HepG2 (cell line): ENCODE results near the gene MARK4. TPM values are rescaled to one million over a fixed set of nuclear protein-coding genes. Genes with fewer than 3 reads are reported as not detected.

Source experiments
- ARID2 ChIP-seq: sonication (generic); formaldehyde crosslinking; IDR thresholded peaks from 2 replicates; pipeline ENCODE4 v1.8.1; 2022; ENCODE audit warnings: mild to moderate bottlenecking, missing genetic modification reagents, borderline replicate concordance
- BORCS8-MEF2B ChIP-seq: sonication (generic); formaldehyde crosslinking; IDR thresholded peaks from 2 replicates; pipeline ENCODE4 v1.8.0; 2022; ENCODE audit warnings: mild to moderate bottlenecking, missing genetic modification reagents
- EHMT2 ChIP-seq: fragments of 200-600 bp; sonication (generic); IDR thresholded peaks from 2 replicates; pipeline ENCODE4 v1.7.0; 2017; ENCODE audit warnings: antibody characterized with exemption, low read depth, low read length, borderline replicate concordance
- IRF9 ChIP-seq: sonication (generic); formaldehyde crosslinking; IDR thresholded peaks from 2 replicates; pipeline ENCODE4 v1.8.0; 2022; ENCODE audit warnings: missing genetic modification reagents, mild to moderate bottlenecking, borderline replicate concordance
- NR2C2 ChIP-seq: sonication (generic); formaldehyde crosslinking; IDR thresholded peaks from 2 replicates; pipeline ENCODE4 v1.4.0; 2020; ENCODE audit warnings: missing genetic modification reagents, mild to moderate bottlenecking, moderate library complexity, borderline replicate concordance
- RFXANK ChIP-seq: IDR thresholded peaks from 2 replicates; pipeline ENCODE4 v1.6.1; 2016
- SETDB1 ChIP-seq: sonication (generic); formaldehyde crosslinking; IDR thresholded peaks from 2 replicates; pipeline ENCODE4 v1.5.1; 2020; ENCODE audit warnings: missing genetic modification reagents, mild to moderate bottlenecking, borderline replicate concordance
- STAT6 ChIP-seq: sonication (generic); formaldehyde crosslinking; IDR thresholded peaks from 2 replicates; pipeline ENCODE4 v1.4.0; 2020; ENCODE audit warnings: missing genetic modification reagents, mild to moderate bottlenecking, borderline replicate concordance
- THAP7 ChIP-seq: sonication (generic); formaldehyde crosslinking; IDR thresholded peaks from 2 replicates; pipeline ENCODE4 v1.8.1; 2023; ENCODE audit warnings: mild to moderate bottlenecking, missing genetic modification reagents
- YEATS2 ChIP-seq: sonication (generic); formaldehyde crosslinking; IDR thresholded peaks from 2 replicates; pipeline ENCODE4 v1.4.0; 2020; ENCODE audit warnings: missing genetic modification reagents, borderline replicate concordance
- ZBTB46 ChIP-seq: sonication (generic); formaldehyde crosslinking; IDR thresholded peaks from 2 replicates; pipeline ENCODE4 v1.4.0; 2020; ENCODE audit warnings: mild to moderate bottlenecking, missing genetic modification reagents, borderline replicate concordance
- ZBTB7A ChIP-seq: sonication (generic); formaldehyde crosslinking; IDR thresholded peaks from 2 replicates; pipeline ENCODE4 v1.8.0; 2022; ENCODE audit warnings: mild to moderate bottlenecking, missing genetic modification reagents
- ZNF138 ChIP-seq: sonication (generic); formaldehyde crosslinking; IDR thresholded peaks from 2 replicates; pipeline ENCODE4 v1.5.0; 2020; ENCODE audit warnings: mild to moderate bottlenecking, low read depth, missing genetic modification reagents
- ZNF737 ChIP-seq: sonication (generic); formaldehyde crosslinking; IDR thresholded peaks from 2 replicates; pipeline ENCODE4 v1.5.0; 2020; ENCODE audit warnings: missing genetic modification reagents, mild to moderate bottlenecking, borderline replicate concordance
- ZNF83 ChIP-seq: sonication (generic); formaldehyde crosslinking; IDR thresholded peaks from 2 replicates; pipeline ENCODE4 v1.4.0; 2020; ENCODE audit warnings: missing genetic modification reagents, mild to moderate bottlenecking, borderline replicate concordance
- polyA plus RNA-seq, 8 experiments: library from polyadenylated mRNA; depleted of rRNA in 3 of 8; stranded (reverse) in 7 of 8; unstranded in 1 of 8; fragments of >200 nt; fragmentation: Illumina TruSeq in 4 of 8; extraction: Trizol in 4 of 8; gene quantifications; 2 replicates each; pipeline versions ENCODE4 v1.2.1 to v1.2.3, GENCODE V29; 2011 to 2016; ENCODE audit warnings: low read depth in 4 of 8, missing spikeins in 1 of 8, mixed read lengths in 1 of 8; ENCODE audit not compliant: insufficient read depth in 1 of 8
- total RNA-seq, 5 experiments: library from RNA; depleted of rRNA; stranded (reverse); fragments of >200 nt; fragmentation: Illumina TruSeq; extraction: Trizol; gene quantifications; 2 replicates each; pipeline ENCODE4 v1.2.3, GENCODE V29; 2016; ENCODE audit warnings: low read depth in 1 of 5
- TF ChIP-seq, protein P1 (sequence below): sonication (generic); formaldehyde crosslinking; IDR thresholded peaks from 2 replicates; pipeline ENCODE4 v1.4.0; 2020; ENCODE audit warnings: missing genetic modification reagents, borderline replicate concordance
- TF ChIP-seq, protein P2 (sequence below): sonication (generic); formaldehyde crosslinking; IDR thresholded peaks from 2 replicates; pipeline ENCODE4 v1.5.0; 2020; ENCODE audit warnings: missing genetic modification reagents

MARK4 gene
- total and polyA plus RNA-seq, 2 of the 13 experiments (the other 11 are each of a cell fraction or from before 2014, with no cell fraction given) = 7.0 to 12.2 TPM

GRCh38 chr19:45279587-45280192 lies 28.6 kb downstream of the MARK4 start (continued):
- TF ChIP-seq THAP7 (CRISPR knock-in tag) = no peak
- TF ChIP-seq ZNF737 = no peak
- TF ChIP-seq ZNF83 (CRISPR knock-in tag) = no peak
- TF ChIP-seq, protein P1, sequence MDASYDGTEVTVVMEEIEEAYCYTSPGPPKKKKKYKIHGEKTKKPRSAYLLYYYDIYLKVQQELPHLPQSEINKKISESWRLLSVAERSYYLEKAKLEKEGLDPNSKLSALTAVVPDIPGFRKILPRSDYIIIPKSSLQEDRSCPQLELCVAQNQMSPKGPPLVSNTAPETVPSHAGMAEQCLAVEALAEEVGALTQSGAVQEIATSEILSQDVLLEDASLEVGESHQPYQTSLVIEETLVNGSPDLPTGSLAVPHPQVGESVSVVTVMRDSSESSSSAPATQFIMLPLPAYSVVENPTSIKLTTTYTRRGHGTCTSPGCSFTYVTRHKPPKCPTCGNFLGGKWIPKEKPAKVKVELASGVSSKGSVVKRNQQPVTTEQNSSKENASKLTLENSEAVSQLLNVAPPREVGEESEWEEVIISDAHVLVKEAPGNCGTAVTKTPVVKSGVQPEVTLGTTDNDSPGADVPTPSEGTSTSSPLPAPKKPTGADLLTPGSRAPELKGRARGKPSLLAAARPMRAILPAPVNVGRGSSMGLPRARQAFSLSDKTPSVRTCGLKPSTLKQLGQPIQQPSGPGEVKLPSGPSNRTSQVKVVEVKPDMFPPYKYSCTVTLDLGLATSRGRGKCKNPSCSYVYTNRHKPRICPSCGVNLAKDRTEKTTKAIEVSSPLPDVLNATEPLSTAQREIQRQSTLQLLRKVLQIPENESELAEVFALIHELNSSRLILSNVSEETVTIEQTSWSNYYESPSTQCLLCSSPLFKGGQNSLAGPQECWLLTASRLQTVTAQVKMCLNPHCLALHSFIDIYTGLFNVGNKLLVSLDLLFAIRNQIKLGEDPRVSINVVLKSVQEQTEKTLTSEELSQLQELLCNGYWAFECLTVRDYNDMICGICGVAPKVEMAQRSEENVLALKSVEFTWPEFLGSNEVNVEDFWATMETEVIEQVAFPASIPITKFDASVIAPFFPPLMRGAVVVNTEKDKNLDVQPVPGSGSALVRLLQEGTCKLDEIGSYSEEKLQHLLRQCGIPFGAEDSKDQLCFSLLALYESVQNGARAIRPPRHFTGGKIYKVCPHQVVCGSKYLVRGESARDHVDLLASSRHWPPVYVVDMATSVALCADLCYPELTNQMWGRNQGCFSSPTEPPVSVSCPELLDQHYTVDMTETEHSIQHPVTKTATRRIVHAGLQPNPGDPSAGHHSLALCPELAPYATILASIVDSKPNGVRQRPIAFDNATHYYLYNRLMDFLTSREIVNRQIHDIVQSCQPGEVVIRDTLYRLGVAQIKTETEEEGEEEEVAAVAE (CRISPR knock-in tag) = no peak
- TF ChIP-seq ZBTB7A (CRISPR knock-in tag) = no peak
- no peak for TF ChIP-seq ARID2 (CRISPR knock-in tag)
- TF ChIP-seq YEATS2 (CRISPR knock-in tag) = no peak
- no peak for TF ChIP-seq RFXANK (CRISPR knock-in tag)
- TF ChIP-seq ZBTB46 = no peak
- TF ChIP-seq ZNF138 (CRISPR knock-in tag) = no peak
- no peak for TF ChIP-seq SETDB1 (CRISPR knock-in tag)
- TF ChIP-seq, protein P2, sequence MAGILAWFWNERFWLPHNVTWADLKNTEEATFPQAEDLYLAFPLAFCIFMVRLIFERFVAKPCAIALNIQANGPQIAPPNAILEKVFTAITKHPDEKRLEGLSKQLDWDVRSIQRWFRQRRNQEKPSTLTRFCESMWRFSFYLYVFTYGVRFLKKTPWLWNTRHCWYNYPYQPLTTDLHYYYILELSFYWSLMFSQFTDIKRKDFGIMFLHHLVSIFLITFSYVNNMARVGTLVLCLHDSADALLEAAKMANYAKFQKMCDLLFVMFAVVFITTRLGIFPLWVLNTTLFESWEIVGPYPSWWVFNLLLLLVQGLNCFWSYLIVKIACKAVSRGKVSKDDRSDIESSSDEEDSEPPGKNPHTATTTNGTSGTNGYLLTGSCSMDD (CRISPR knock-in tag) = no peak
- TF ChIP-seq EHMT2 = no peak
- TF ChIP-seq STAT6 (CRISPR knock-in tag) = no peak
- no peak for TF ChIP-seq BORCS8-MEF2B
- 0 out of 2 replicates have a peak, but pooled peaks have one; percentile 29 for TF ChIP-seq NR2C2 (CRISPR knock-in tag)
- TF ChIP-seq IRF9 (CRISPR knock-in tag) = no peak
